GM19455 (cell line): ENCODE data around the gene RGS6.
A peak's percentile ranks its signal among the peaks of the same experiment; 100 is the strongest.

Source experiments
- ATAC-seq: cut with Tn5 transposase; IDR thresholded peaks from one replicate; pipeline ENCODE4 v1.9.1; 2021; ENCODE audit not compliant: unreplicated experiment

Gene RGS6

GRCh38 chr14:72389200-72389599, 457.0 kb downstream of the RGS6 start:
- ATAC-seq, result no peak

GRCh38 chr14:72401101-72401625, 468.9 kb downstream of the RGS6 start:
- no peak for ATAC-seq

GRCh38 chr14:72401632-72402376, 469.6 kb downstream of the RGS6 start:
- ATAC-seq, result no peak

- ATAC-seq, result no peak
Observed at GRCh38 chr14:72402377-72402772, 470.1 kb downstream of the RGS6 start.

GRCh38 chr14:72404106-72404774, 472.0 kb downstream of the RGS6 start:
- ATAC-seq, result no peak

GRCh38 chr14:72404998-72405397, 472.8 kb downstream of the RGS6 start:
- ATAC-seq, result no peak

GRCh38 chr14:72408020-72408419, 475.8 kb downstream of the RGS6 start:
- no peak for ATAC-seq

- ATAC-seq, result no peak
Observed at GRCh38 chr14:72409047-72409446, 476.8 kb downstream of the RGS6 start.

GRCh38 chr14:72416081-72416849, 484.0 kb downstream of the RGS6 start:
- no peak for ATAC-seq

- ATAC-seq, result peak; percentile 57
Observed at GRCh38 chr14:72416892-72417291, 484.7 kb downstream of the RGS6 start.

- no peak for ATAC-seq
Observed at GRCh38 chr14:72418806-72419205, 486.6 kb downstream of the RGS6 start.

- ATAC-seq, result no peak
Observed at GRCh38 chr14:72419226-72419775, 487.1 kb downstream of the RGS6 start.

GRCh38 chr14:72420749-72421474, 488.7 kb downstream of the RGS6 start:
- ATAC-seq, result no peak

GRCh38 chr14:72423957-72424356, 491.7 kb downstream of the RGS6 start:
- ATAC-seq, result no peak

GRCh38 chr14:72430457-72430856, 498.2 kb downstream of the RGS6 start:
- ATAC-seq, result no peak

GRCh38 chr14:72432748-72433147, 500.5 kb downstream of the RGS6 start:
- ATAC-seq, result no peak

- no peak for ATAC-seq
Observed at GRCh38 chr14:72433511-72433910, 501.3 kb downstream of the RGS6 start.

- ATAC-seq, result no peak
Observed at GRCh38 chr14:72434856-72435255, 502.6 kb downstream of the RGS6 start.

GRCh38 chr14:72439707-72440106, 507.5 kb downstream of the RGS6 start:
- ATAC-seq, result no peak

- ATAC-seq, result no peak
Observed at GRCh38 chr14:72443256-72443655, 511.0 kb downstream of the RGS6 start.

- ATAC-seq, result no peak
Observed at GRCh38 chr14:72443991-72444441, 511.8 kb downstream of the RGS6 start.
